HG02973 (cell line): ENCODE measurements around the gene POLR3A.

Source experiments
- ATAC-seq: cut with Tn5 transposase; IDR thresholded peaks from one replicate; pipeline ENCODE4 v1.9.1; 2021; ENCODE audit warnings: moderate library complexity; ENCODE audit not compliant: unreplicated experiment

POLR3A gene

DNA sequence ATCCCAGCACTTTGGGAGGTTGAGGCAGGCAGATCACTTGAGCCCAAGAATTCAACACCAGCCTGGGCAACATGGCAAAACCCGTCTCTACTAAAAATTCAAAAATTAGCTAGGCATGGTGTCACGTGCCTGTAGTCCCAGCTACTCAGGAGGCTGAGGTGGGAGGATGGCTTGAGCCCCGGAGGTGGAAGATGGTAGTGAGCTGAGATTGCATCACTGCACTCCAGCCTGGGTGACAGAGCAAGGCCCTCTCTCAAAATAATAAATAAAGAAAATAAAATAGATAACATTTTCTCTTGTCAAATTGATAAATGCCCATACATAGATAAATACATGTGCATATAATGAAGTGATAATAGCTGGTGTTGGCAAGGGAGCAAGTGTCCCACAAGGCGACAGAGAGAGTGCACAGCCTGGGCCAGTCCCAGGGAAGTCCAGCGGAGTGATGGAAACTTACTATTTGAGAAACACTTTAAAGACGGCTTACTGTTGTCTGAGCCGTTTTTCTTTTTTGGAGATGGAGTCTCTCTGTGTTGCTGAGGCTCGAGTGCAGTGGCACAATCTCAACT lies 69.3 kb downstream of the POLR3A start:
- no peak for ATAC-seq

DNA sequence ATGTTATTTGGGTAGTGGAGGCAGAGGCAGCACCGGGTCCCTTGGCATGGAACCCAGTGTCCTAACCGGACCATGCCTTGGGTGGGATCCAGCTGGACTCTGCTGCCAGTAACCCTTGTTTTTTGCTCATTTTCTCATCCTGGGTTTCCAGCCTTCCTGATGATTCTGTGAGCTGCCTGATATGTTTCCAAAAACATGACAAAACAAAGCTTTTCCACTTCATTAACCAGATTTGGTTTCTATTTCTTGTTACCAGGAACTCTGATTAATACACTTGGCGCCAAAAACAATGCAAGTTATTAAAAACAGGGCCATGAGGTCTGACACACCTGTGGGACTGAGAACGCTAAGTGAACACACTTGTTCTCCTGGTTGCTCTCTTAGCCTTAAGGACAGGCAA lies 69.9 kb downstream of the POLR3A start:
- ATAC-seq, result no peak

DNA sequence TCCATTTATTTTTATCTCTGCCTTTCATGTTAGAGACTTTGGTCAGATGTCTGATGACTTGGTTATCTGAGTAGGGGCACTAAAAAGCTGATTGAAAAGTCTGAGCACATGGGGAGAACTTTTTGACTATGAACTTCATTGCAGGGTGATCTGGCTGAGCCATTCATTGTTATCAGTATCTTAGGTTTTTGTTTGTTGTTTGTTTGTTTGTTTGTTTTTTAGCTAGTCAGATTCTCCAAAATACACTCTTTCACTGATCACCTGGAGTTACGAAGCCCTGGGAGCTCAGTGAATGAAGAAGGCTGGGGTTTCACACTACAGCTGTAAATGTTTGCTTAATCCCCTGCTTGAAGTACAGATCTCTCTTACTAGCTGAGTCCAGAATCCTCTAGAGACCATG lies 74.2 kb downstream of the POLR3A start:
- no peak for ATAC-seq

DNA sequence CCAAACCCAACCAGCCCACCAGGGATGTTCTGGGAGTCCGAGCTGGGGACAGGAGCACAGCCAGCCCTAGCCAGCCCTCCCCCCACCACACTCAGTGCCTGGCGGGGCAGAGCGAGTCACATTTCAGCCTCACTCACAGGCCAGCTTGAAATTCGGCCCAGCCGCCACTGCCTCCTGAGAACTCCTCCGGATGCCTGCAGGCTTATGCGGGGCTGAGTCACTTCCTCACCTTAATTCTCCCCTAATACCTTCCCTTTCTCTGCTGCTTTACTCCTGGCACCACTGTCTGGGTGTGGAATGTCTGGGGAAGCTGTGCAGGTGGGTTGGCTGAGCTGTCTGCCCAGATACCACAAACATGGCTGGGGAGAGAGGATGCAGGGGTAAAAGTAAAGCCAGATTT lies 80.1 kb downstream of the POLR3A start:
- ATAC-seq, result no peak

DNA sequence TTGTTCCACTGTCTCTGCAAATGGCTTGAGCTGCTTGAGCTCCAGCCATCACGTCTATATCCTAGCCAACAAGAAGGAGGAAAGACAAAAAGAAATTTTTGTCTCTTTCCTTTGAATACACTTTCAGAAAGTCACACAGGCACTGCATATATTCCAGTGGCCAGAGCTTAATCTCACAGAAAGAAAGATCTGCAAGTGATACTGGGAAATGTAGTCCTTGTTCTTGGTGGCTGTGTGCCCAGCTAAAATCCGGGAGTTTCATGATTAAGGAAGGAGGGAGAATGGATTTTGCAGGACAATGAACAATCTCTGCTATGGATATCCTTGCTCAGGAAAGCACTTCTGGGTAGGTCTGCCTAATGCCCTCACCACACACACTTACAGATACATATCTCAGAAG lies 83.2 kb downstream of the POLR3A start:
- ATAC-seq, result no peak

DNA sequence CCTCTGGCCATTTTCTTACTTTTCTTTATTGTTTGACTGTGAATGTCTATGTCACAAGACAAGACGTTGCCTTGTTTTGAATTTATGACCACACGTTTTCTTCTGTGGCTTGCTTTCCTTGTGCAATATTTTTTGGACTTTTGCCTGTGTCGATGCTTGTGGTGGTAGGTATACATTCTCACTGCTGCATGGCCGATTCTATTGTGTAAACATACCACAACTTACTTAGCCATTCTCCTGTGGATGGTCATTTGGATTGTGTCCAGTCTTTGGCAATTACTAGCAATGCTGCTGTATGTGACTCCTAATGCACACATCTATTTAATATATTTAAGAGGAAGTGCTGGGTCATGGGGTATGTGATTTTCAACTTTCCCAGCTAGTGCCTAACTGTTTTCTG lies 84.8 kb downstream of the POLR3A start:
- ATAC-seq, result no peak

DNA sequence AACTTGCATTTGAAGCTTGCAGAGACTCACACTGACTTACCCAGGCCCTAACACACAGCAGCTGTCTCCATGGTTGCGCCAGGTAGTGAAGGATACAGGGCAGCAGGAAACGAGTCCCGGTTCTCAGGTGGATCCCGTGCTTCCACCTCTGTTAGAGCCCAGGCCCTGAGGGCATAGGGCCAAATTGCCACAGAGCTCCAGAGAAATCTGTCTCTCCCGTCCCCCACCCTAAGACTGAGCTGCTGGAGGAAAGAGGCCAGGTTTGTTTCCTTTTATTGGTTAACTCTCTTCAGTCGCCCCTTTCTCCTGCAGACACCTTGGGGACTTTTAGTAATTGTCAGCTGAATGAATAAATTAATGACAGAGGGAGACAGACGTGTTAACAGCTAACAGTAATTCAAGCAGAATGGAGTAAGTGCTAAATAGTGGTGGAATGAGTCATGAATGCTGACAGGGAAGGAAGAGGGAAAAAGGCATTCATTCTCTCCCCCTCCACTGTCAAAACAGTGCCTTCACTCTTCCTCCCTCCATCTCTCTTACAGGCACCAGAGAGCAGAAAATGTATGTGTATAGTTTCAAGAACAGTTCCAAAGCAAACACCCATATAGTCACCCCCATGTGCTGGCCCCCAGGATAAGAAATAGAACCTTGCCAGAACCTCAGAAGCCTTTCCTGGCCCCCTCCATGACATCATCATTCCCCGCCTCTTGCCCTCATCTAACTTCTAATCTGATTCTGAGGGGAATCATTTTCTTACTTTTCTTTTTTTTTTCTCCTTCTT lies 86.0 kb downstream of the POLR3A start:
- ATAC-seq, result no peak

DNA sequence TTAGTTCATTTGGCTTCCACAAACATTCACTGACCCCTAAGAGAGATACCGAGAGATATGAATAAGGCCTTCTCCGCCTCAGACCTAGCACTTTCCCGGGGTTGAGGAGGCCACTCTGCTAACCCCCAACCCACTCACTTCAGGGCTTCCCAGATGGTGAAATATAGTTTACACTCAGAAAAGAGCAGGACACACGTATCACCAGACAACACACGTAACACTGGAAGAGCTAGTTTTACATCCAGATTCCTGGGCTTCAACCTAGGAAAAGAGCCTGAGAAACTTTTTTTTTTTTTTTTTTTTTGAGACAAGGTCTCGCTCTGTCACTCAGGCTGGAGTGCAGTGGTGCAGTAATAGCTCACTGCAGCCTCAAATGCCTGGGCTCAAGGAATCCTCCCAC lies 87.5 kb downstream of the POLR3A start:
- ATAC-seq, result no peak

DNA sequence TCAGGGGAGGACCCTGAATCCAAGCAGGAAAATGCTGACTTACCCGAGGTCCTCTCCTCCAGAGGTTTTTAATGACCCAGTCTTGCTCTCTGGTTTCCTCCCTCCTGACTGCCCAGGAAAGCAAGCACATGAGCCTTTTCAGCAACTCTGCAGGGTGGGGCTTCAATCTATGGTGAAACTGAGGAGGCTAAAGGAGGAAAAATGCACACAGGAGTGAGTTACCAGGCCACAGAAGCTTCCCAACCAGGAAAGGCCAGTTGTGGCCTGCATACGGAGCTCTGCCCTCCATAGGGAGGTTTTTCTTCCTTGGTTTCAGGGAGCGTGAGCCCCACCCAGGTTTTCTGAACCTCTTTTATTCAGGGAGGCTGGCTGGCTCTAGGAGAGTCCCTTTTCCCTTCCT lies 88.7 kb downstream of the POLR3A start:
- no peak for ATAC-seq

DNA sequence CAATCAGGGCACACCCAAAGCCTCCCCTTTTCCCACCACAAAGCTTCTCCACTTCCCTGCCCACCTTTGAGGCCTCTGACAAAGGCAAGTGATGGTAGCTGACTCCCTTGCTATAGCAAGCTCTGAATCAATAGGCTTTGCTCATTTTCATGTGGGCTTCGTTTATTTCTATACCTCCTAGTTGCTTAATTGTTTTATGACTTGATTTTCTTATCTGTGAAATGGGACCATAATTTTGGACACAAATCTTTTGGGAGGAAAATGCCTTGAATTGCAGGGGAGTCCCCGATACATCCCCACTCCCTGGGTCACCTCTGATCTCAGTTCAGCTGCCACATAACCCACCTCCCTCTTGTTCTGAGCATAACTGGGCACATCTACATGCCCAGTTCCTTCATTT lies 89.1 kb downstream of the POLR3A start:
- ATAC-seq, result no peak

DNA sequence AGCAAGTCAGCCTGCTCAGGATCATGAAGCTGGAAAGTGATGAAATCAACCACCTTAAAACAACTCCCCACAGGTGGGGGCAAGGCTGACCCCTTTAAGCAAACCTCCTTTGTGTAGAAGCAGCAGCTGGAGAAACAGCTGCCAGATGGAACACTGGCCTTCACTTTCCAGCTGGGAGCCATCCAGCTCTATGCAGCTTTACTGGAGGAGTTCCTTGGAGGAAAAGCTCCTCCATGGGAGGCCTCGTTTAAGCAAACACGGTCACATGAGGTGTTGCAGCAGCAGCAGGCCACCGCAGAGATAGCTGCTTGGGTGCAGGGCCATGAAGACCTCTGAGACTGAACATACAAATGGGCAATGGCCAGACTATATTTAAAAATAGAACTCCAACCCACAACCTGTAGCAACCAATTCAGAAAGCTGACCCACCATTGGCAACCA lies 89.7 kb downstream of the POLR3A start:
- no peak for ATAC-seq

DNA sequence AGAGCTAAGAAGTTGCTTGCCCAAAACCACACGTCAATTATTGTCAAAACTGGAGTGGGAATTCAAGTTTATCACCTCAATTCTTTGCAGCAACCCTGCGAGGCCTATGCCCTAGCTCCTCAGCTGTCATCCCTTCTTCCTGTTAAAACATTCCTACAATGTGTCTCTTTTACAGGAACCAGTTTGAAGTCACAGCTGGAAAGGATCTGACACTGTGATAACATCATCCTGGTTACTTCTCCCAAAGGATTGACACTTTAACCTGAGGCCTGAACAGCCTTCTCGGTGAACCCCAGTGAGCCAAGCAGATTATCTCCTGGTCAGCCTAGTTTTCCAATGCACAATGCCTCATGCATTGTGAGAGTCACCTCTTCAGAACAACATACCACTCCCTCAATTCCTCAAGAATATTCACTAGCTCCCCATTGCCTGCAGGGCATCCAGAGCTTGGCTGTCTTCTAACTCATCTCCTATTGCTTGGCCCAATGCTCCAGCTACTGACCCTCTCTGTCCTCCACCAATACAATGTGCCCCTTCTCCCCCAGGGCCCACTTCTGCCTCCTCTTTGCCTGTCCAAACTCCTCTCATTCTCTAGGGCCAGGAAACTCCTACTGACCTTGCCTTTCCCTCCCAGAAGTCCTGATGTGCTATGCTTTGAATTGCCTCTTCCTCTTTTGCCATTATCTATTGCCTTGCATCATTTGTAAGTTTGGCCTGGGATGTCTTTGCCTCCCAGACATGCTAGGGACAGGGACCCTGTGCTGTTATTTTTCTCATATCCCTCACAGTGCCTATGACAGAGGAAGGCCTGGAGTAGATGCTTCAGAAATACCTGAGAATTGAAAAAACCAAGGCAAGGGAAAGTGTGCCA lies 92.4 kb downstream of the POLR3A start:
- ATAC-seq, result no peak

DNA sequence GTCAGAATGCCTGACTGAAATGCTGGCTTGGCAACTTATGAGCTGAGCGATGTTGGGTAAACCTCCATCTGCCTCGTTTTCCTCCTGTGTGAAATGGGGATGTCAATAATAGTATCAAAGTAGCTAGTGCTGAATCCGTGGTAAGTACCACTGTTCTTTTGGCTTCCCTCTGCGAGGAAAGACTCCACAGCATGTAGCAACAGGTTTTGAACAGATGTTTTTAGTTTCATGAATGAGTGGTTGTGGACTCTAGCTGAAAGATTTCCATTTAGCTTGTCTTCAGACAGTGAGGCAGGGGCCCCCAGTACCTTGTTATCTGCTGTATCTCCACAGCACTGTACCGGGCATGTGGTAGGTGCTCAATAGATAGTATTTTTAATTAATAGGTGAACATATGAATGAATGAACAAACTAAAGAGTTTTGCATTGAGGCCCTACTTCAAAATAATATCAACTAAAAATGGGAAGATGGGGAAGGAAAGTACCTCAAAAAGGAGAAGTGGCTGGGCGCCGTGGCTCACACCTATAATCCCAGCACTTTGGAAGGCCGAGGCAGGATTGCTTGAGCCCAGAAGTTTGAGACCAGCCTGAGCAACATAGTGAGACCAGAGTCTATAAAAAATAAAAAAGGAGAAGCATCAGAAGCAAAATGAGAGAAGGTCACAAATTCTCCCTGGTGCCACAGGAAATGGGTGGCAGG lies 97.1 kb downstream of the POLR3A start:
- ATAC-seq, result no peak

DNA sequence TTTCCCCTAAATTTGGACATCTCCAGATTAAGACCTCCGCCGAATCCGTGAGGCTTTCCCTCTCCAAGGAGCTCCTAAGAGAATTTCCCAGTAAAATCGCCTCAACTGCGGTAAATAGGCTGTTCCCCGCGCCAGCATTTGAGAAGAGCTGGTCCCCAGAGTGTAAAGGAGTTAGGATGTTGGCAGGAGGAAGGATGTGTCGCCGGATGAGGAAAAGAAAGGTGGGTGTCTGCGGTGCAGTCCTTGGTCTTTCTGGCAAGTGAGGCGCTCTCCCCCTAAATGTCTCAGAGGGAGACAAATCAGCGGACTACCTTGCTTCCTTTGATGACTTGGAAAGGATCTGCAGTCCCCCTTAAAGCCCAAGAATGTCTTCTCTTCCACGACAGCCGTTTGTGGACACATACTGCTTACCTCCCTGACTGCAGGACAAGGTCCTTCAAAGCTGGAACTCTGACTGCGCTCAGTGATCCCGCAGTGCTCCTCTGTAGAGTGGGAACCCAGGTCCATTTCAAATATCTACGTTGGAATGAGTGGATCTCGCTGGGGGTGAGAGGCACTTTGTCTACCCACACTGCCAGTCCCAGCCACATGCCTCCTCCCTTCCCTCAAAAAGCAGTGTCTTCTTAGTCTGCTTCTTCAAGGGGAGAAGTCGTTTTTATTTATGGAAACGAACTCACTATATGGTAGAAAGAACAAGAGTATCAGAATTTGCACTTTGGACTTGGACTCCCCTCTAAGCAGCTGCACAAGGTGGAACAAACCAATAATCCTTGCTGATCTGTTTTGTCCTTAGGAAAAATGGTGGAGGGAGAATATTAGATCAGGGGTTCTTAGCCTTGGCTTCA lies 101.7 kb downstream of the POLR3A start:
- no peak for ATAC-seq

DNA sequence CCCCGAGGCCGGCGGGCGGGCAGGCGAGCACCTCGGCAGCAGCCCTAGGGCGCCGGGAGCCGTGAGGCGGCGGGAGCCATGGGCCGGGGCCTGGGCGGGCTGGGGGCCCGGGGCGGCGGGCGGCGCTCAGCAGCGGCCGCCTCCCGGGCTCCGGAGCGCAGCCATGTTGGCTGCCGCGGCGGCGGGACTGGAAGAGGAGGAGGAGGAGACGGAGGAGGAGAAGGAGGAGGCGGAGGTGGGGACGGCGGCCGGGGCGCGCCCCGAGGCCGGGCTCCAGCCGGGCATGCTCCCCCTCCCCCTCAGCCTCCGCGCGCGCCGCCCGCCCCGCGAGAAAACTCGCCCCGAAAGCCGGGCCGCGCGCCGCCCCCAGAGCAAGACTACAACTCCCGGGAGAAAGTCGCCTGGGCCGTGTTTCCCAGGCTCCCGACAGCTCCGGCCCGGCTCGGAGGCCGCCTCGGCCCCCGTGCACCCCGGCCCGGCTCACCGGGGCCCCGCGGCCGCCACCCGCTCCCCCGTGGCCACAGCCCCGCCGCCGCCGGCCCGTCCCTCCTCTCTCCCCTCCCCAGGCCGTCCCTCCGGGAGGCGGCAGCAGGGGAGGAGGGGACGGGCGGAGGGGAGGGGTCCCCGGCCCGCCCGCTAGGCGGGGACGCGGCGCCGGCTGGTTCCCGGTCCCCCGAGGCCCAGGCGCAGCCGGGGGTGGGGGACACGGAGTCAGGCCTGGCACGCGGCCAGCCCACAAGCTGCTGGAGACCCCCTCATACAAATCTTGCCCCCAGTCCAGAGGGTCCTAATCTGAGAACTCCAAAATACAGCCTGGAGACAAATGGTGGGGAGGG lies 102.5 kb downstream of the POLR3A start, which contains the start of gene DLG5:
Gene DLG5, minus strand, starts transcription at position 190 of the 836 bp plus-strand sequence. CDS start 235 bp downstream, outside the sequence.
- no peak for ATAC-seq

DNA sequence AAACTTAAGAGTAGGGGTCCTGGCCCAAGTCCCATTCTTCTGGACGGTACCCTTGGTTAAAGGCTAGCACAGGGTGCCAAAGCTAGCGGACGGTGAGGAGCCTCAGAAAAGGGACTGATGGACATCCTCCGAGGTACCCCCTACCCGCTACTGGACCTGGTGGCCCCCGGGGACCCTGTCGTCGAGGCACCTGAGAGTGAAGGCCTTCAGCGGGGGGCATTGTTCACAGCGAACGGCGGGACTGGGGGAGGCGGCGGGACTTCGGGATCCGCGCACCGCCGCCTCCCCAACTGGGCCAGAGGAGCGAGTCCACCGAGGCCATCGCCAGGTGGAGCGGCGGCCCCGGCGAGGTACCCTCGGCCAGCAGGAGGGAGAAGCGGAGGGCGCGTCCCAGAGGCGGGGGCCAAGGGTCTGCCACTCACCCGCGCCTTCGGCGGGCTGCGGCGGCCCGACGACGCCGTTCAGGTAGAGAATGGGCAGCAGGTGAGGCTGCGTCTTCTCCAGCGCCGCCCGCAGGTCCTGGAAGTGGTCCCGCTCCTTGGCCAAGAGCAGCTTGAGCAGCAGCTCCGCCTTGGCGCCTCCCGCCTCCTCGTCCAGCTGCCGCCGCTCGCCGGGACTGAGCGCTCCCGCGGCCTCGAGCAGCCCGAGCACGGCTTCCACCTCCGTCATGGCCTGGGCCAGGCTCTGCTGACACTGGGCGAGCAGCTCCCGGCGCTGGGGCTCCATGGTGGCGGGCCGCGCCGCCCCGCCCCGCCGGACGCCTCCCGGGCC lies 103.3 kb downstream of the POLR3A start:
- no peak for ATAC-seq

DNA sequence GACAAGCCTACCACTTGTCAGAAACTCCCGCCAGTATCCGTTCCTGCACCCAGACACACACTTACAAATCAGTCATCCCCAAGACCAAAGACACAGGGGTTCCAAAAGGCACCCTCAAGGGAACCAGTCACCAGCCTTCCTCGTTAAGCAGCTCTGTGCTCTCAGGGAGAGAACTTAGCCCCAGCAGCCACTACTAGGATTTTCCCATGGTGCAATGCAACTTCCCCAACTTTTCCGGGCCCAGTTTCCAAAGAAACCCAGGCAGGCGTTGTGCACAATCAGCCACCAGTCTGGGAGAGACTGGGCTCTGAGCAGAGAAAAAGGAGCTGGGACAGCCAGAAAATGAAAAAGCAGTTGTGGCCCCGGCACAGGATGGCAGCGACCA lies 103.9 kb downstream of the POLR3A start:
- no peak for ATAC-seq

DNA sequence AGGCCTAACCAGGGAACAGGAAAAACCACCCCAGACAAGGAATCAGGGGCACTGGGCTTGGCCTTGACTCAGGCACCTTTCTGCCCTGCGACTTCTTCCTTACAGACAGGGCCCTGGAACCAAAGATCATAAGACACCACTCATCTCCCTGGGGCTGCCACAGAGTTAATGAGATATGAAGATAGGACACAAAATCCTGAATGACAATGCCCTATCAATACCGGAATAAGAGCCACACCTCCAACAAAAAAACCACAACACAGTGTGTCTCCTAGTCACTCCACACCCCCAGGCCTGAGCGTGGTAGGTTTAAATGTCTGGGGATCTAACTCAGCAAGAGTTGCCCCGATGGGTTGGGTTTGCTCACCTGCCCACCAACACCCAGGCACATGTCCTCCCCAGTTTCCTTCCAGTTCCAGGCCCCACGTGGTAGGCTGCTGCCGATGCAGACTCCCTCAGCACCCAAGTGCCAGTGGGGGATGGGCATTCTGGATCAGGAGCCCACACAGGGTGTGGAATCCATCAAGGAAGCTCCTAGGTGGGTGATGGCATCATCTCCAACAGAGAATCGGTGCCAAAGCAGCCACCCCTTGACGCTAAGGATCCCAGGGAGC lies 106.6 kb downstream of the POLR3A start:
- ATAC-seq, result no peak
